Left lung (tissue), 10 donors: ENCODE results near the gene FBXL20. TPM values are rescaled to one million over a fixed set of nuclear protein-coding genes. Genes with fewer than 3 reads are reported as not detected.
"Not testable (repeated sequence)": the region's sequence is repeated elsewhere in the genome, so short reads cannot be mapped to it uniquely, and the experiment has no call there.

Source experiments
- ATAC-seq: fragments of 200-7000 bp; cut with Tn5 transposase; one replicate; pipeline ENCODE4 v1.9.1; 2020; ENCODE audit warnings: moderate library complexity
- DNase-seq, 4 donors: peaks; one replicate each; pipeline ENCODE4 v3.0.0-alpha.2; 2013 to 2020
- H3K27ac ChIP-seq, 2 donors: fragments of 200-600 bp; sonication (generic) in 1 of 2; one replicate each; pipeline versions ENCODE4 v1.5.0 to v1.8.0; 2020 to 2021
- H3K27me3 ChIP-seq, 2 donors: fragments of 200-600 bp; sonication (generic) in 1 of 2; one replicate each; pipeline versions ENCODE4 v1.5.0 to v1.8.0; 2020 to 2021
- H3K36me3 ChIP-seq, 2 donors: fragments of 200-600 bp; sonication (generic) in 1 of 2; one replicate each; pipeline versions ENCODE4 v1.5.0 to v1.8.0; 2020 to 2021
- H3K4me1 ChIP-seq, 2 donors: fragments of 200-600 bp; one replicate each; pipeline ENCODE4 v1.8.0; 2021
- H3K4me3 ChIP-seq, 2 donors: fragments of 200-600 bp; sonication (generic) in 1 of 2; one replicate each; pipeline versions ENCODE4 v1.5.0 to v1.8.0; 2020 to 2021; ENCODE audit warnings: mild to moderate bottlenecking in 1 of 2
- H3K9me3 ChIP-seq, 2 donors: fragments of 200-600 bp; sonication (generic) in 1 of 2; one replicate each; pipeline versions ENCODE4 v1.5.0 to v1.8.0; 2020 to 2021
- intact Hi-C, 2 donors: fragments of 100-400 bp; cut with DNase I; formaldehyde crosslinking; loops; one replicate each; pipeline versions ENCODE4 v1.11.2 to v1.14.2; 2022
- polyA plus RNA-seq, 6 donors: library from polyadenylated mRNA; unstranded; fragments of 120-200 nt; gene quantifications; one replicate each; pipeline ENCODE4 v1.2.1, GENCODE V29; 2013; ENCODE audit not compliant: insufficient read length in 6 of 6
- total RNA-seq, 2 donors: library from RNA; stranded (reverse); fragmentation: NEBNext Ultra II Directional; extraction: Animal tissue kit (Norgen Biotek cat#: 25700); gene quantifications; one replicate each; pipeline ENCODE4 v1.2.1, GENCODE V29; 2021
- TF ChIP-seq, protein P1 (sequence below), 2 donors: fragments of 200-600 bp; sonication (generic) in 1 of 2; IDR thresholded peaks; one replicate each; pipeline versions ENCODE4 v1.5.0 to v1.8.0; 2021; ENCODE audit warnings: antibody characterized with exemption in 2 of 2
- donor health status: DM: no; HTN: yes; CAD: no.
- donor health status: DM: no; HTN: no; CAD: no.

The FBXL20 gene
- total and polyA plus RNA-seq, 8 donors, result 14.1 to 27.3 (median 18.7) TPM

DNA sequence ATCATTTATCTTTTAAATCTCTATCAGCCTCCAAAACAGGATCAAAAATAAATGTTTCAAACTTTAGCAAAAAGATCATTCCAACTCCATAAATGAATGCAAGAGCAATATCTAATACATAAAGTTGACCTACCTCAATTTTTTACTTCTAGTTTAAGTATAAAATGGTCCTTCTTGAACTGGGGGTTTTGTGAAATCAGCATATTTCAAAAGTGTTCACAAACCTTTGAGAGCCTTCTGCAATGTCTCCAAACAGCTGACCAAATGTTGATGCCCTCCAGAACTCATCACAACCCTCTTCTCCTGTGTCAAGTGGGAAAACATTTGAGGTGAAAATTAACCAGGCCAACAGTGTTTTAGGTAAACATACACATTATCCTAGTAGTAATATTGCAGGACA lies 41.9 kb upstream of the FBXL20 start:
- no peak for DNase-seq
- no peak for ATAC-seq
- Histone ChIP-seq H3K36me3 (peaks cover 0 to 100% of the 10 kb centered on the region in 2 donors), H3K27ac (no peak overlapping the region), H3K9me3 (no peaks in the 10 kb centered on the region), H3K4me3 (no peak overlapping the region), H3K27me3 (no peaks in the 10 kb centered on the region), H3K4me1 (peaks cover 0 to 1% of the 10 kb centered on the region in 2 donors)
- TF ChIP-seq, protein P1, sequence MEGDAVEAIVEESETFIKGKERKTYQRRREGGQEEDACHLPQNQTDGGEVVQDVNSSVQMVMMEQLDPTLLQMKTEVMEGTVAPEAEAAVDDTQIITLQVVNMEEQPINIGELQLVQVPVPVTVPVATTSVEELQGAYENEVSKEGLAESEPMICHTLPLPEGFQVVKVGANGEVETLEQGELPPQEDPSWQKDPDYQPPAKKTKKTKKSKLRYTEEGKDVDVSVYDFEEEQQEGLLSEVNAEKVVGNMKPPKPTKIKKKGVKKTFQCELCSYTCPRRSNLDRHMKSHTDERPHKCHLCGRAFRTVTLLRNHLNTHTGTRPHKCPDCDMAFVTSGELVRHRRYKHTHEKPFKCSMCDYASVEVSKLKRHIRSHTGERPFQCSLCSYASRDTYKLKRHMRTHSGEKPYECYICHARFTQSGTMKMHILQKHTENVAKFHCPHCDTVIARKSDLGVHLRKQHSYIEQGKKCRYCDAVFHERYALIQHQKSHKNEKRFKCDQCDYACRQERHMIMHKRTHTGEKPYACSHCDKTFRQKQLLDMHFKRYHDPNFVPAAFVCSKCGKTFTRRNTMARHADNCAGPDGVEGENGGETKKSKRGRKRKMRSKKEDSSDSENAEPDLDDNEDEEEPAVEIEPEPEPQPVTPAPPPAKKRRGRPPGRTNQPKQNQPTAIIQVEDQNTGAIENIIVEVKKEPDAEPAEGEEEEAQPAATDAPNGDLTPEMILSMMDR (IDR thresholded peaks at IDR 0.05), result no peak
- intact Hi-C loops, result no loop called here

DNA sequence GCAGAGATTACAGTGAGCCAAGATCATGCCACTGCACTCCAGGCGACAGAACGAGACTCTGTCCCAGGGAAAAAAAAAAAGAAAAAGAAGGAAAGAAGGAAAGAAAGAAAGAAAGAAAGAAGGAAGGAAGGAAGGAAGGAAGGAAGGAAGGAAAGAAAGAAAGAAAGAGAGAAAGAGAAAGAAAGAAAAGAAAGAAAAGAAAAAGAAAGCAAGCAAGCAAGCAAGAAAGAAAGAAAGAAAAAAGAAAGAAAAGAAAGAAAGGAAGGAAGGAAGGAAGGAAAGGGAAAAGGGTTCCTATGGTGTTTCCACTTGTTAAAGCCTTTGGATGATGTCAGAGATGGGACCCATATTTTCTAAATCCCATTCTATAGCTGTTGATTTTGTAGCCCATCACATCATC lies 38.4 kb upstream of the FBXL20 start:
- DNase-seq, H3K4me1 ChIP-seq, intact Hi-C loops, H3K9me3 ChIP-seq, H3K27ac ChIP-seq, ATAC-seq, H3K4me3 ChIP-seq, H3K27me3 ChIP-seq: not testable (repeated sequence)
- peaks cover 0 to 100% of the 10 kb centered on the region in 2 donors for H3K36me3 ChIP-seq

DNA sequence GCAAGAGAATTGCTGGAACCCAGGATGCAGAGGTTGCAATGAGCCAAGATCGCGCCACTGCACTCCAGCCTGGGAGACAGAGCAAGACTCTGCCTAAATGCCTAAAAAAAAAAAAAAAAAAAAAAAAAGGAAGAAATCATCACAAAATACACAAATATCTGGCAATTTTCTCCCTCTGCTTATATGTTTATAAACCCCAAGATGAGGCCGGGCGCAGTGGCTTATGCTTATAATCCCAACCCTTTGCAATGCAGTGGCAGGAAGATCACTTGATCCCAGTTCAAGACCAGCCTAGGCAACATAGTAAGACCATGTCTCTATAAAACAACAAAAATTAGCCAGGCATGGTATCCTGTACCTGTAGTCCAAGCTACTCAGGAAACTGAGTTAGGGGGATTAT lies 28.2 kb upstream of the FBXL20 start:
- Histone ChIP-seq H3K4me3 (no peak overlapping the region), H3K27me3 (no peaks in the 10 kb centered on the region), H3K4me1 (no peaks in the 10 kb centered on the region), H3K36me3 (peaks cover 0 to 100% of the 10 kb centered on the region in 2 donors), H3K9me3 (no peaks in the 10 kb centered on the region), H3K27ac (no peak overlapping the region)
- no peak for ATAC-seq
- TF ChIP-seq, protein P1 (IDR thresholded peaks at IDR 0.05), result no peak
- DNase-seq, result no peak
- intact Hi-C loops, result no loop called here

DNA sequence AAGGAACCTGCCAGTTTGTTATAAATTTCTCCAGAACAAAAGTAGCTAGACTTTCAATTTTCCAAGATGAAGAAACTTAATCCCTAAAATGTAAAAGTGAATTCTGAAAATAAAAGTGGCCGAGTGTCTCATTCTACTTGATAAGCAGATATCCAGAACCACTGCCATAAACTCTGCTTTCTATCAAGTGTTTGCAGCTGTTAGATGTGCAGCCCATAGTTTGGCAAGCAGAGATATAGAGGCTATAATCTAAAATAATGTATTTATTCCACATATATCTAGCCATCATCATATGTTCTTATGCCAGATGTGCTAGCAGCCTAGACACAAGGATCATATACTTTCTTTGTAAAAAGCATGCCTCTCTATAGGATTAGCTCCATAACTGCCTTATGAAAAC lies 14.7 kb upstream of the FBXL20 start:
- ATAC-seq (no peak), DNase-seq (no peak)
- H3K4me3 ChIP-seq, result no peak overlapping the region
- intact Hi-C loops, result no loop called here
- H3K27me3 ChIP-seq, result no peaks in the 10 kb centered on the region
- H3K4me1 ChIP-seq, result no peaks in the 10 kb centered on the region
- H3K9me3 ChIP-seq, result no peaks in the 10 kb centered on the region
- peaks cover 0 to 100% of the 10 kb centered on the region in 2 donors for H3K36me3 ChIP-seq
- TF ChIP-seq, protein P1 (IDR thresholded peaks at IDR 0.05), result no peak
- no peak overlapping the region for H3K27ac ChIP-seq

DNA sequence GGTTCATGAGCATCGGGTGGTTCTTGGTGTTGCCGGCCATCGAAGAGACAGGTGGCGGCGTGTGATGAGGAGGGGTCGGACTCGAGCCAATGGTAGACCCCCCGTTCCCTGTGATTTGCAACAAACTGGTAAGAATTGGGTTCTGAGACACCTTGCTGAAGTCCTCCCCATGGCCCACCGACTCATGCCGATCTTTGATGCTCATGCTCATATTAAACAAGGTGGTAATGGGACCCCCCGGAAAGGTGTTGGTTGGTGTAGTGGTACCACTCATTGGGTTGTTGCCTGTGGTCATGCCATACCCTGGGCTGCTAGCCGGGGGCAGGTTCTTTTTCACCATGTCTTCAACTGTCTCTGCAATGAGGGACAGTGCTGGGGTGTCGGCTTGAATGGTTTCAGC lies 8.9 kb upstream of the FBXL20 start:
- no peaks in the 10 kb centered on the region for H3K27me3 ChIP-seq
- H3K4me1 ChIP-seq, result no peaks in the 10 kb centered on the region
- no peak overlapping the region for H3K27ac ChIP-seq
- ATAC-seq, result no peak
- DNase-seq, result no peak
- intact Hi-C loops, result no loop called here
- TF ChIP-seq, protein P1 (IDR thresholded peaks at IDR 0.05), result no peak
- H3K4me3 ChIP-seq, result no peak overlapping the region
- no peaks in the 10 kb centered on the region for H3K9me3 ChIP-seq
- peaks cover 0 to 89% of the 10 kb centered on the region in 2 donors for H3K36me3 ChIP-seq

DNA sequence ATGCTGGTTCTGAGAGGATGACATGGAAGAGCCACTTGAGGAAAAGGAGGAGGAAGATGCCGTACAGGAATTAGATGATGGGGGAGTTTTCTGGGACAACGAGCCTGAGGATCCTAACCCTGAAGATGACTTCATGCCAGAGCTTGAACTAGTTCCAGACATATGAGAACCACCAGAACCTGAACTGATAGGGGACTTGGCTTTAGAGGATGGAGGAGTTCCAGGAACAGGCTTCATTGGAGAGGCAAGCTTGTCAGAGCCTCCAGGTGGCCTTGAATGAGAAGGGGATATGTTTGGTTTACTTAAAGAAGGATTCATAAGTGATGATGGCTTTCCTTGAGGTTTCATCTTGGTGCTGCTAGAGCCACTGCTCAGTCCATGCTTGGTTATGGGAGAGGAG lies 6.9 kb upstream of the FBXL20 start:
- intact Hi-C loops, result no loop called here
- Histone ChIP-seq H3K27me3 (no peaks in the 10 kb centered on the region), H3K4me1 (peaks cover 0 to 7% of the 10 kb centered on the region in 2 donors), H3K36me3 (peaks cover 0 to 70% of the 10 kb centered on the region in 2 donors), H3K9me3 (no peaks in the 10 kb centered on the region), H3K27ac (no peak overlapping the region), H3K4me3 (no peak overlapping the region)
- DNase-seq (no peak), ATAC-seq (no peak)
- TF ChIP-seq, protein P1 (IDR thresholded peaks at IDR 0.05), result no peak
